Activated T-cell treated with anti-CD3 and anti-CD28 coated beads, Interleukin-2, amount 50 U/mL, for 72 hours (primary cell): ENCODE results near the gene VWDE. TPM values are rescaled to one million over a fixed set of nuclear protein-coding genes. Genes with fewer than 3 reads are reported as not detected.
A peak's percentile ranks its signal among the peaks of the same experiment; 100 is the strongest.
"Not testable (repeated sequence)": the region's sequence is repeated elsewhere in the genome, so short reads cannot be mapped to it uniquely, and the experiment has no call there.

ENCODE experiments used
- ATAC-seq, 2 donors: fragments of 150-1000 bp; cut with Tn5 transposase; replicated peaks in 1 of 2; 2 replicates each; pipeline ENCODE4 v1.10.0; 2021; ENCODE audit warnings: moderate library complexity in 2 of 2, mild to moderate bottlenecking in 1 of 2
- DNase-seq, 2 donors: peaks; one replicate each; pipeline ENCODE4 v3.0.0; 2021 to 2022; ENCODE audit warnings: mixed read lengths in 1 of 2
- H3K27ac Mint-ChIP-seq: one replicate; pipeline ENCODE4 v1.8.0; 2022; ENCODE audit warnings: mild to moderate bottlenecking, moderate library complexity, mixed read lengths
- H3K27me3 Mint-ChIP-seq: one replicate; pipeline ENCODE4 v1.8.0; 2022; ENCODE audit warnings: low read depth, mixed read lengths
- H3K36me3 Mint-ChIP-seq, 2 donors: one replicate each; pipeline ENCODE4 v1.8.0; 2022; ENCODE audit warnings: mixed read lengths in 2 of 2, mild to moderate bottlenecking in 1 of 2; ENCODE audit not compliant: insufficient read depth in 2 of 2
- H3K4me1 Mint-ChIP-seq: one replicate; pipeline ENCODE4 v1.8.0; 2022; ENCODE audit warnings: low read depth, mixed read lengths
- H3K4me3 Mint-ChIP-seq, 2 donors: one replicate each; pipeline ENCODE4 v1.8.0; 2022; ENCODE audit warnings: mild to moderate bottlenecking in 2 of 2, mixed read lengths in 2 of 2, moderate library complexity in 2 of 2
- H3K9me3 Mint-ChIP-seq, 2 donors: one replicate each; pipeline ENCODE4 v1.8.0; 2022; ENCODE audit warnings: mixed read lengths in 2 of 2
- total RNA-seq, 2 donors: library from RNA; stranded (reverse); gene quantifications; one replicate each; pipeline ENCODE4 v1.2.3, GENCODE V29; 2022

Gene VWDE
- total RNA-seq, result 1 to 10 TPM in 1 of 2 donors, under 1 TPM in 1; 0.43 to 2.7 TPM

- H3K27me3 Mint-ChIP-seq, result peaks cover 54% of the 10 kb centered on the region
- peaks cover 18% of the 10 kb centered on the region for H3K4me1 Mint-ChIP-seq
- peak within 1 kb of the TSS; percentile 80 to 88 for H3K4me3 Mint-ChIP-seq
- DNase-seq, result peak; percentile 59 to 76
- ATAC-seq, result peak; percentile 87 to 93
- H3K36me3 Mint-ChIP-seq, result no peaks in the 10 kb centered on the region
- H3K27ac Mint-ChIP-seq, result peak within 1 kb of the TSS; percentile 22
- peaks cover 3 to 4% of the 10 kb centered on the region in 2 donors for H3K9me3 Mint-ChIP-seq
Measured at GRCh38 chr7:12403287-12404181, at the start of gene VWDE. Gene VWDE, minus strand, starts transcription at chr7:12403865. Its CDS starts 149 bp downstream, at chr7:12403716.

- not testable (repeated sequence) for H3K9me3 Mint-ChIP-seq, ATAC-seq, DNase-seq, H3K4me1 Mint-ChIP-seq, H3K4me3 Mint-ChIP-seq, H3K27me3 Mint-ChIP-seq, H3K27ac Mint-ChIP-seq, H3K36me3 Mint-ChIP-seq
Measured at GRCh38 chr7:12453136-12453535, 49.5 kb upstream of the VWDE start.

GRCh38 chr7:12450615-12451014 lies 47.0 kb upstream of the VWDE start:
- H3K4me1 Mint-ChIP-seq, result no peaks in the 10 kb centered on the region
- no peaks in the 10 kb centered on the region for H3K27me3 Mint-ChIP-seq
- H3K9me3 Mint-ChIP-seq, result peaks cover 0 to 2% of the 10 kb centered on the region in 2 donors
- DNase-seq (no peak), ATAC-seq (no peak)
- H3K4me3 Mint-ChIP-seq, result no peak overlapping the region
- no peak overlapping the region for H3K27ac Mint-ChIP-seq
- H3K36me3 Mint-ChIP-seq, result no peaks in the 10 kb centered on the region

GRCh38 chr7:12444785-12445184 lies 41.1 kb upstream of the VWDE start:
- H3K36me3 Mint-ChIP-seq, result no peaks in the 10 kb centered on the region
- no peak for DNase-seq
- H3K9me3 Mint-ChIP-seq, result no peaks in the 10 kb centered on the region
- ATAC-seq, result no peak
- H3K27me3 Mint-ChIP-seq, result peaks cover 14% of the 10 kb centered on the region
- no peak overlapping the region for H3K27ac Mint-ChIP-seq
- H3K4me3 Mint-ChIP-seq, result no peak overlapping the region
- no peaks in the 10 kb centered on the region for H3K4me1 Mint-ChIP-seq

GRCh38 chr7:12440229-12440628 lies 36.6 kb upstream of the VWDE start:
- Mint-ChIP-seq H3K9me3 (no peaks in the 10 kb centered on the region), H3K4me1 (no peaks in the 10 kb centered on the region), H3K27ac (no peak overlapping the region), H3K4me3 (no peak overlapping the region), H3K36me3 (no peaks in the 10 kb centered on the region), H3K27me3 (peaks cover 39% of the 10 kb centered on the region)
- DNase-seq, result no peak
- no peak for ATAC-seq

GRCh38 chr7:12436896-12437535 lies 33.4 kb upstream of the VWDE start:
- ATAC-seq (no peak), DNase-seq (no peak)
- no peak overlapping the region for H3K27ac Mint-ChIP-seq
- H3K36me3 Mint-ChIP-seq, result no peaks in the 10 kb centered on the region
- H3K4me3 Mint-ChIP-seq, result no peak overlapping the region
- no peaks in the 10 kb centered on the region for H3K9me3 Mint-ChIP-seq
- no peaks in the 10 kb centered on the region for H3K4me1 Mint-ChIP-seq
- H3K27me3 Mint-ChIP-seq, result peaks cover 33% of the 10 kb centered on the region

- H3K4me3 Mint-ChIP-seq, result no peak overlapping the region
- no peaks in the 10 kb centered on the region for H3K4me1 Mint-ChIP-seq
- no peaks in the 10 kb centered on the region for H3K36me3 Mint-ChIP-seq
- H3K27ac Mint-ChIP-seq, result no peak overlapping the region
- peaks cover 34% of the 10 kb centered on the region for H3K27me3 Mint-ChIP-seq
- no peak for ATAC-seq
- DNase-seq, result no peak
- no peaks in the 10 kb centered on the region for H3K9me3 Mint-ChIP-seq
Measured at GRCh38 chr7:12436126-12436525, 32.5 kb upstream of the VWDE start.

GRCh38 chr7:12434012-12434642 lies 30.5 kb upstream of the VWDE start:
- no peak overlapping the region for H3K4me3 Mint-ChIP-seq
- no peaks in the 10 kb centered on the region for H3K9me3 Mint-ChIP-seq
- no peaks in the 10 kb centered on the region for H3K4me1 Mint-ChIP-seq
- DNase-seq (no peak), ATAC-seq (no peak)
- no peaks in the 10 kb centered on the region for H3K36me3 Mint-ChIP-seq
- peaks cover 42% of the 10 kb centered on the region for H3K27me3 Mint-ChIP-seq
- H3K27ac Mint-ChIP-seq, result no peak overlapping the region

- Mint-ChIP-seq H3K4me3 (no peak overlapping the region), H3K4me1 (no peaks in the 10 kb centered on the region), H3K27ac (no peak overlapping the region), H3K27me3 (peaks cover 30% of the 10 kb centered on the region), H3K36me3 (no peaks in the 10 kb centered on the region), H3K9me3 (no peaks in the 10 kb centered on the region)
- no peak for DNase-seq
- no peak for ATAC-seq
Measured at GRCh38 chr7:12431886-12432556, 28.4 kb upstream of the VWDE start.

- Mint-ChIP-seq H3K9me3 (peaks cover 0 to 2% of the 10 kb centered on the region in 2 donors), H3K4me1 (no peaks in the 10 kb centered on the region), H3K27ac (no peak overlapping the region), H3K36me3 (no peaks in the 10 kb centered on the region), H3K4me3 (no peak overlapping the region), H3K27me3 (peaks cover 12% of the 10 kb centered on the region)
- ATAC-seq (no peak), DNase-seq (no peak)
Measured at GRCh38 chr7:12425311-12425710, 21.6 kb upstream of the VWDE start.

- Mint-ChIP-seq H3K27ac (no peak overlapping the region), H3K4me1 (no peaks in the 10 kb centered on the region), H3K27me3 (peaks cover under 1% of the 10 kb centered on the region), H3K4me3 (no peak overlapping the region), H3K36me3 (no peaks in the 10 kb centered on the region), H3K9me3 (peaks cover 0 to 2% of the 10 kb centered on the region in 2 donors)
- no peak for ATAC-seq
- DNase-seq, result no peak
Measured at GRCh38 chr7:12423997-12424745, 20.5 kb upstream of the VWDE start.

GRCh38 chr7:12423355-12423996 lies 19.8 kb upstream of the VWDE start:
- no peak overlapping the region for H3K4me3 Mint-ChIP-seq
- H3K27me3 Mint-ChIP-seq, result no peaks in the 10 kb centered on the region
- H3K36me3 Mint-ChIP-seq, result no peaks in the 10 kb centered on the region
- peaks cover 0 to 2% of the 10 kb centered on the region in 2 donors for H3K9me3 Mint-ChIP-seq
- H3K4me1 Mint-ChIP-seq, result no peaks in the 10 kb centered on the region
- no peak overlapping the region for H3K27ac Mint-ChIP-seq
- DNase-seq (no peak), ATAC-seq (no peak)
